HG03139 (cell line): Measurements from ENCODE around the gene ST8SIA6.
"Not testable (repeated sequence)": the region's sequence is repeated elsewhere in the genome, so short reads cannot be mapped to it uniquely, and the experiment has no call there.

Experiments used
- ATAC-seq: cut with Tn5 transposase; IDR thresholded peaks from one replicate; pipeline ENCODE4 v1.9.1; 2021; ENCODE audit not compliant: unreplicated experiment

ST8SIA6 gene

GRCh38 chr10:17457083-17457482 is 2.7 kb upstream of the ST8SIA6 start:
- ATAC-seq = no peak

- no peak for ATAC-seq
Observed at GRCh38 chr10:17456032-17456548, 1.7 kb upstream of the ST8SIA6 start.

DNA sequence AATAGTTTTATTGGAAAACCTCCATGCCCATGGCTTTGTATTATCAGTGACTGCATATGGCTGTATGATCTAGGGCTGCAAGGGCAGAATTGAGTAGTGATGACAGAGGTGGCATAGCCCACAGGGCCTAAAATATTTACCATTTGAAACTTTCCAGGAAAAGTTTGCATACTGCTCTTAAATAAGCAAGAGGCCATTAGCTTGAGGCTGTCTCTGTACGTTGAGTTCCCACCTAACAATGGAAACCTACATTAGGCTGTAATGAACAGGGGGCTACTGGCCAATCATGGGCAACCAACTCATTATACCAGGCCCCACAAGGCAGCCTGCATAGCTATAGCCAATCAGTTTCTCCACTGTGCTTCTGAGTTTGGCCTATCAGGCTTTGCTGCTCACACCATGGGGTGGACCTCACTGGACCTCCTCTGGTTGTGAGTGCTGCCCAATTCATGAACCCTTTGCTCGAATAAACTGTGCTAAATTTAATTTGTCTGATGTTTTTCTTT is 673 bp upstream of the ST8SIA6 start:
- no peak for ATAC-seq

- ATAC-seq = peak; percentile 19
Observed at GRCh38 chr10:17453373-17454091, 863 bp downstream of the ST8SIA6 start.

DNA sequence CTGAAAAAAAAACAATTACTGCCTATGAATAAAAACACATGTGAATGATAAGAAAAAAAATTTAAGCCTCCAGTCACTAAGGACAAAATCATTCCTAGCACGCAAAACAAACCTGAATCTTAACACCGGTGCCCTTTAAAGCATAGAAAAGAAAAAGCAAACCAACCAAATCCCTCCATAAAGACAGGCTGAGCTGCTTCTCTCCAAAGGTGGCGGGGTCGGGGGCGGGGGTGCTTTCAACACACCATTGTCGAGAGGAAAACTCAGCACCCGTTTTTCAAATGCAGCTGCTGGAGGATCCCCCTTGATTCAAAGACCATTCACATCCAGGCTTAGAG is 1.4 kb downstream of the ST8SIA6 start:
- no peak for ATAC-seq

DNA sequence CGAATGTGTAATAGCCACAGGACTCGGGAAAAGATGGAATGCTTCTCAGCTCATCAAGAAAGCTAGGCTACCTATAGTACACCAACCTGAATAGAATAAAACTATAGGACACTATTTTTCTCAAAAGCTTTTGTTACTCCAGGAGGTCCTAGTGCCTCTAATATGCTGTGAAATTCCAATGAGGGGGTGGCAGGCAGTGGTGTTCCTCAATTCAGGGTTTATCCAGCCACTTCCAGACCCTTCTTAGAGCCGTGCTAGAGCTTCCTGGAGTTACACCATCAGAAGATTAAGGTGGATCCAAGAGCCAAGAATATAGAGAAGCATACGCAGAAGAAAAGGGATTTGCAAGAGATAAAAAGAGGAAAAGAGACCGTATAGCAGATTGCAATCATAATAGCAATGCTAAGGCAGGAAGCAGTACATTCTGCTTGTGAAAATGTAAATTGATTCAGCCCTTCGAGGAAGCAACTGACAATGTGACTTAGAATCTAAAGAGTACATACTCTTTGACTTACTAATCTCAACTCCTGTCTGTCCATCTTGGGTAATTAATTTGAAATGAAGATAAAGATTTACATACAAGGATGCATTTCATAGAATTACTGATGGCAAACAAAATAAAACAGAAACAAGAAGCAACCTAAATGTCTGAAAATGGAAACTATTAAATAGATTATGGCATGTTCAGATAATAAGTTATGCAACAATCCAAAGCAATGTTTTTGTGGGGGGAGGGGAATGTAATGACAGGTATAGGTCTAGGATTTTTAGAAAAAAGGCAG is 2.1 kb downstream of the ST8SIA6 start:
- ATAC-seq = no peak

DNA sequence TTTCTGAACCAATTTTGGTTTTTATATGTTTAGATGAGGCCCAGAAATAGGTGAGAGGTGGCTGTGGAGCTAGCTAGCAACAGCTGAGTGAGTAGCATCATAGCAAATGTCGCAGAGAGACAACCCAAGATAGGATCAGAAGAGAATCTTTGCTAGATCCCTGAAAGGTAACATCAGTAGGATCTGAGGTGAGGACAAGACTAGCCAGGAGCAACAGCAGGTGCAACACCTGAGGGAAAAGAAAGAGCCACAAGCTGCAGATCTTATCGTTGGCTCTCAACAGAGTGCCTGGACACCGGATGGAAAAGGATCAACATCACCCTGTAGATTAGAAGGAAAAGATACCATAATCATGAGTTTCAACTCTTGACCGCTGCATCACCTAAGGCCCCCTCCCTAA is 4.4 kb downstream of the ST8SIA6 start:
- ATAC-seq = no peak

GRCh38 chr10:17445400-17445998 is 8.9 kb downstream of the ST8SIA6 start:
- no peak for ATAC-seq

GRCh38 chr10:17444388-17444714 is 10.0 kb downstream of the ST8SIA6 start:
- no peak for ATAC-seq

DNA sequence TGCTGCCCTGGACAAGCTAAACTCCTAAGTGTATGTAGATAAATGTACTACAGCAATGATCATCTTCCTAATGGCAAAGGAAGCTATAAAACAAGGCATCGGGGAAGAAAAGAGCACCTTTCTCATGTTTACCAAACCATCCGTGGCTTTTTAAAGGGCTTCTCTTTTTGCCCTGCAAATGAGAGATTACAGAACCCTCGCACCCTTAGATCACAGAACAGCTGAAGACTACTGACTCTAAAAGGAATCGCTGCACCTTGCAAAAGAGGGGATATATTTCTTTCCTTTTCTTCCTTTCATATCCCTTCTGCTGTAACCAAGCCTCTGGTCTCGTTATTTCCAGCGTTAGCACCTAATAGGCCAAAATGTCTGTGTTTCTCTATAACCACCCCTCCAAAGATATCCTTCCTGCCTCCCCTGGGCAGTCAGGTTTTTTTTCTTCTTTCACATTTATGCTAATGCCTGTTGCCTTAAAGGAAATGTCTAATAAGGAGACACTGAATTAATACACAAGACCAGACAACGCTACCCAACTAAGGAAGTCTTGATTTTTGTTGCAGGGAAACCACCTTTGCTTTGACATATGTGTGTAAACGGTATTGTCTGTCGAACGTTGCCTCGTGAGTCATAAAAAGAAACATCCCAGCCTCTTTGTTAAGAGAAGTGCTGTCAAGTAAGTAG is 10.5 kb downstream of the ST8SIA6 start:
- ATAC-seq = peak; percentile 72

DNA sequence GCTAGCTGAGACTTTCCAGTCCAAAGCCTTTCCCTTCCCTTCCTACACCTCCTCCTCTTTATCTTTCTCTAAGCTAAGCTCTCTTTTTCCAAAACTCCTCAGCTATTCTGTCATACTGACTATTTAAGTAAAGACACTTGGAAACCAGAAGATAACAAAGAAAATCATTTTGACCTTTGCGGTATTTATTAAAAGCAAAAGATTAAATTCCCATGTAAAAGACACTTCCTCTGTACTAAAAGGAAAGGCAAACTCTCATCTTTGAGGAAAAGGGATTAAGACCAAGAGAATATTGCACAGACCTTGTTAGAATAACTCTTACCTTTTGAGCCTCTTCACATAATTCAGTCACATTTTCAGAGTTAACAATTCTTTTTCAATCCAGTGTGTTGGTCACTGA is 15.8 kb downstream of the ST8SIA6 start:
- no peak for ATAC-seq

GRCh38 chr10:17436578-17436977 is 17.8 kb downstream of the ST8SIA6 start:
- not testable (repeated sequence) for ATAC-seq

DNA sequence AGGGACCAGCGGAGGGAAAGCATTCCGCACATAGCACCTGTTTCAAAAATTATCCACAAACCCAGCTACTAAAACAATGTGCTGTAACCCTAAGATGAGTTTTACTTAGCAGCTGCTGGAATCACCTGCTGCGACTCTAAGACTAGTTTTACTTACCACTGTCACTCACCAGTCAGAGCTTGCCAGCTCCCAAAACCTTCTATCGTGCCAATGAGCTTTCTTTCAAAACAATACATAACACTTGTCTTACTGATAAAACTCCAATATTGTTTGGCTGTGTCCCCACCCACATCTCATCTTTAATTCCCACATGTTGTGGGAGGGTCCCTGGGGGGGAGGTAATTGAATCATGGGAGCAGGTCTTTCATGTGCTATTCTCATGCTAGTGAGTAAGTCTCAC is 18.4 kb downstream of the ST8SIA6 start:
- no peak for ATAC-seq

DNA sequence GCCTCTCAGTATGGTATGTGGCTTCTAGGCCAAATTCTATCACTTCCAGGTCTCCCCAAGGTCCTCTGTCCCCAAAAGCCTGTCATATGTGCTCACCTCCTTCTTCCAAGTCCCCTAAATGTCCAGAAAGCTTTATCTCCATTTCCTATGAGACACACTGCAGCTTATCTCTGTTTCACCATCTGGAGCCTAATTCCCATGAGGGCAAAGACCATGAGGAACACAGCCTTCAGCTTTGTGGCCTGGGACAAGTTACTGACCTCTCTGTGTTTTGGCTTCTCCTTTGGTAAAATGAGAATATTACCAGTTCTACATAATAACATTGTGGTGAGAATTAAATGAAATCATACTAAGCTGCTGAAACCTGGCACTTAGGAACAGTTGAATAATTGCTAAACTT is 19.2 kb downstream of the ST8SIA6 start:
- no peak for ATAC-seq

DNA sequence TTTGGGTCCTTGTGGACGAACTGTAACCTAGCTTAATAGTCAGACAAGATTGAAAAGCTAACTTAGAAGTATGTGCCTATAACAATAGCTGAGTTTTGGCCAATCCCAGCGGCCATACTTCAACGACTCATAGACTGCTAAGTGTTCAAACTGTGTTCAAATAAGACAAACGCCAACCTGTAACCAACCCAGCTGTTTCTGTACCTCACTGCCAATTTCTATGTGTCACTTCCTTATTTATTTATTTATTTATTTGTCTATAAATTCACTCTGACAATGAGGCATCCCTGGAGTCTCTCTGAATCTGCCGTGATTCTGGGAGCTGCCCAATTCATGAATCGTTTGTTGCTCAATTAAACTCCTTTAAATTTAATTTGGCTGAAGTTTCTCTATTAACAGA is 21.7 kb downstream of the ST8SIA6 start:
- no peak for ATAC-seq

- ATAC-seq = no peak
Observed at GRCh38 chr10:17431871-17432311, 22.5 kb downstream of the ST8SIA6 start.

GRCh38 chr10:17430647-17431355 is 23.6 kb downstream of the ST8SIA6 start:
- ATAC-seq = no peak

DNA sequence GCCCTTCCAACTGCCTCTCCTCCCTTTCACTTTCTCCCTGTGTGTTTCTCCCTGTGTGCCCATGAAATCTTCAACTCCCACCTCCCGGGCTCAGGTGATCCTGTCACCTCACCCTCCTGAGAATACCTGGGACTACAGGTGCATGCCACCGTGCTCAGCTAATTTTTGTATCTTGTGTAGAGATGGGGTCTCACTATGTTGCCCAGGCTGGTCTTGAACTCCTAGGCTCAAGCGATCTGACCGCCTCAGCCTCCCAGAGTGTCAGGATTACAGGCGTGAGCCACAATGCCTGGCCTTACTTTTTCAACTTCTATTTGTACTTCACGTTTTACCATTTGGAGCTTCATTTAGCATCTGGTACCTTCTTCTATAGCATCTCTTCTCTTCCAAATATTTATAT is 24.9 kb downstream of the ST8SIA6 start:
- ATAC-seq = no peak

DNA sequence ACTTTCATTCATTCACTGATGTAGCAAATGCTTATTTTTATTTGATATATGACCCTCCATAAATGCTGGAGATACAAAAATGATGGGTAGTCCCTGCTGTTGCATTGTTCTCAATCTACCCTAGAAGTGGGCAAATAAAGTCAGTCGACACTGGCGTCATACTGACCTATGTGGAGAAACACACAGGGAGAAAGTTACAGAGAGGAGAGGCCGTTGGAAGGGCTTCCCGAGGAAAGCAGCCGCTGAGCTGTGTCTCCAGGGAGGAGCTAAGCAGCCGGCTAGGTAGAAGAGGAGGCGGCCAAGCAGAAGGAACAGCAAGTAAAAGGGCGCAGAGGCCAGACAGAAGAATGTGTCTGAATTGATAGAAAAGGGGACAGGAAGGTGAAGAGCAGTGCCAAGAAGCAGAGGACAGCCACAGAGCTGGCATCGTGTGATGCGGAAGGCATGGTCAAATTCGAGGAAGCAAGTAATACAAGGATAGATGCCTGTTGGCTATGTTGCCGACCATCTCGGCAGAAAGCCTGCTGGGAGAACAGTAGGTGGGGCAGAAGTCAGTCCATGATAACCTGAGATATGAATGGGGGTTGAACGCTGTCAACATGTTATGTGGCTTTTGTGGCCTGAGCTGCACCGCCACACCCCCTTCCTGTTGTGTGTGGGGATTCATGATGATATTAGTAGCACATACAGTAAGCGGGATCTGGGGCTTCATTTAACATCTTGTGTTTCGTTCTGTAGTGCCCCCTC is 25.9 kb downstream of the ST8SIA6 start:
- ATAC-seq = peak; percentile 78
